ENCODE data around the gene PROCA1.

The PROCA1 gene

DNA sequence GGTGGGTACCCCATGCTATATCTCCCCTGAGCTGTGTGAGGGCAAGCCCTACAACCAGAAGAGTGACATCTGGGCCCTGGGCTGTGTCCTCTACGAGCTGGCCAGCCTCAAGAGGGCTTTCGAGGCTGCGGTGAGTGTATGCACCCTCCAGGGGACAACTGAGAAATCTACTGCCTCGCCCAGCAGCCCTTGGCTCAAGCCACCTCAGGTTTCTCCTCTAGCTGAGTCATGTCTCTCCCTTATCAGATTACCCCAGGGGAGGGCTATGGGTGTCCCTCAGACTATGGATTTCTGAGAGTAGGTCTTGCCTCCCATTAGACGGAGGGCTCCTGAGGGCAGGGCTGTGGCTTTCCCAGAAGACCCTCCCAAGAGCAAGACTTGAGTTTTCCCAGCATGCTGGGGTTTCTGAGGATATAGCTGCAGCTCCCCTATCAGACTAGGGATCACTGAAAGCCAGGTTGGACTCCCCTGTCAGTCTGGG lies 23.6 kb upstream of the PROCA1 start:
- Mint-ChIP-seq H3K4me3 (no peak overlapping the region), H3K4me1 (no peaks in the 10 kb centered on the region), H3K9me3 (no peaks in the 10 kb centered on the region), H3K27me3 (ENCODE audit: low read depth) (no peaks in the 10 kb centered on the region), H3K36me3 (ENCODE audit: low read depth) (peaks cover 6% of the 10 kb centered on the region), H3K27ac (no peak overlapping the region)
- TF ChIP-seq, protein P1, sequence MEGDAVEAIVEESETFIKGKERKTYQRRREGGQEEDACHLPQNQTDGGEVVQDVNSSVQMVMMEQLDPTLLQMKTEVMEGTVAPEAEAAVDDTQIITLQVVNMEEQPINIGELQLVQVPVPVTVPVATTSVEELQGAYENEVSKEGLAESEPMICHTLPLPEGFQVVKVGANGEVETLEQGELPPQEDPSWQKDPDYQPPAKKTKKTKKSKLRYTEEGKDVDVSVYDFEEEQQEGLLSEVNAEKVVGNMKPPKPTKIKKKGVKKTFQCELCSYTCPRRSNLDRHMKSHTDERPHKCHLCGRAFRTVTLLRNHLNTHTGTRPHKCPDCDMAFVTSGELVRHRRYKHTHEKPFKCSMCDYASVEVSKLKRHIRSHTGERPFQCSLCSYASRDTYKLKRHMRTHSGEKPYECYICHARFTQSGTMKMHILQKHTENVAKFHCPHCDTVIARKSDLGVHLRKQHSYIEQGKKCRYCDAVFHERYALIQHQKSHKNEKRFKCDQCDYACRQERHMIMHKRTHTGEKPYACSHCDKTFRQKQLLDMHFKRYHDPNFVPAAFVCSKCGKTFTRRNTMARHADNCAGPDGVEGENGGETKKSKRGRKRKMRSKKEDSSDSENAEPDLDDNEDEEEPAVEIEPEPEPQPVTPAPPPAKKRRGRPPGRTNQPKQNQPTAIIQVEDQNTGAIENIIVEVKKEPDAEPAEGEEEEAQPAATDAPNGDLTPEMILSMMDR (IDR thresholded peaks at IDR 0.05; ENCODE audit: unreplicated experiment in 3 of 3): no peak

DNA sequence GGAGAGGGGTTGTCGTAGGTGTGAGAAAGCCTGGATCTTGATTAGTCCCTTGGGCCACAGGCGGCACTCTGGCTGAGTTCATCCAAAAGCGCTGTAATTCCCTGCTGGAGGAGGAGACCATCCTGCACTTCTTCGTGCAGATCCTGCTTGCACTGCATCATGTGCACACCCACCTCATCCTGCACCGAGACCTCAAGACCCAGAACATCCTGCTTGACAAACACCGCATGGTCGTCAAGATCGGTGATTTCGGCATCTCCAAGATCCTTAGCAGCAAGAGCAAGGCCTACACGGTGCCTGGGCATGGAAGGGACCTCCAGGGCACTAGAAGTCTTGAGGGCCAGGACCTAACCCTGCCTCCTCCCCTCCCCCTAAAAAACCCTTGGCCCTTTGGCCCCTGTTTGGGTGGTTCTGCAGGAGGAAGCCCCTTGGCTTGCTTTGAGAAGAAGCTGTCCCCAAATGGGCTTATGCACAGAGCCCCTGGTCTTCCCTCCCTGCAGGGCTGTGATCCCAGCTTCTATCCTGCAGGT lies 23.1 kb upstream of the PROCA1 start:
- Mint-ChIP-seq H3K9me3 (no peaks in the 10 kb centered on the region), H3K27me3 (ENCODE audit: low read depth) (no peaks in the 10 kb centered on the region), H3K4me1 (no peaks in the 10 kb centered on the region), H3K4me3 (no peak overlapping the region), H3K27ac (no peak overlapping the region), H3K36me3 (ENCODE audit: low read depth) (peaks cover 6% of the 10 kb centered on the region)
- TF ChIP-seq, protein P1 (IDR thresholded peaks at IDR 0.05; ENCODE audit: unreplicated experiment in 3 of 3): no peak

DNA sequence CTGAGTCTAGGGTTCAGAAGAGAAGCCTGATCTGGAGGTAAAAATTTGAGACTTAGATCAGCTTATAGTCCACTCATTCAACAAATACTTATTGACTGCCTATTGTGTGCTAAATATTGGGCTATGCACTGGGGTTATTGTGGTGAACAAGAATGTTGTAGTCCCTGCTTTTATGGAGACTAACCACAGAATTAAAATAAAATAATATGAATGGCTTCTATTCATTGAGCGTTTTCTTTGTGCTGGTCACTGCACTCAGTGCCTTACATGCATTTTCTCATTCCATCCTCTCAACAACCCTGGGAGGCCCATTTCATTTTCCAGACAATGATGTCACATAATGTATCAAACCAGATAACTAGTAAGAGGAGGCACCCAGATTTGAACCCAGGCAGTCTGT lies 21.7 kb upstream of the PROCA1 start:
- Mint-ChIP-seq H3K27me3 (ENCODE audit: low read depth) (no peaks in the 10 kb centered on the region), H3K9me3 (no peaks in the 10 kb centered on the region)

DNA sequence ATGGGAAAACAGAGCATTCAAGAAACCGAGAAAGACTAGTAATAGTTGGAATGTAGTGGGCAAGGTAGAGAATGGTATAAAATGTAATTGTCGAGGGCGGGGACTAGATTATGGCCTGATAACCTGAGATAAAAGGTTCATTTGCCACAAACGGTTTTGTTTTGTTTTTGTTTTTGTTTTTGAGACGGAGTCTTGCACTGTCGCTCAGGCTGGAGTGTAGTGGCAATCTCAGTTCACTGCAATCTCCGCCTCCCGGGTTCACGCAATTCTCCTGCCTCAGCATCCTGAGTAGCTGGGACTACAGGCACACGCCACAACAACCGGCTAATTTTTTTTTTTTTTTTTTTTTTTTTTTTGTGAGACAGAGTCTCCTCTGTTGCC lies 18.3 kb upstream of the PROCA1 start:
- TF ChIP-seq, protein P1 (IDR thresholded peaks at IDR 0.05; ENCODE audit: unreplicated experiment in 3 of 3): no peak
- Mint-ChIP-seq H3K9me3 (no peaks in the 10 kb centered on the region), H3K36me3 (ENCODE audit: low read depth) (peaks cover 4% of the 10 kb centered on the region)

More for the DNA sequence above, 21.7 kb upstream of the PROCA1 start:
- Mint-ChIP-seq H3K4me1 (peaks cover 5% of the 10 kb centered on the region), H3K27ac (no peak overlapping the region), H3K36me3 (ENCODE audit: low read depth) (peaks cover 4% of the 10 kb centered on the region), H3K4me3 (no peak overlapping the region)
- TF ChIP-seq, protein P1 (IDR thresholded peaks at IDR 0.05; ENCODE audit: unreplicated experiment in 3 of 3): no peak

GRCh38 chr17:28728364-28729200 lies 16.9 kb upstream of the PROCA1 start, which contains the start of gene NEK8:
TSS of gene NEK8 (plus strand) at chr17:28728788. CDS start at chr17:28728814, 26 bp downstream.
- H3K27me3 Mint-ChIP-seq (ENCODE audit: low read depth): no peaks in the 10 kb centered on the region
- peaks cover 23% of the 10 kb centered on the region for H3K4me1 Mint-ChIP-seq
- no peaks in the 10 kb centered on the region for H3K9me3 Mint-ChIP-seq
- H3K27ac Mint-ChIP-seq: peak within 1 kb of the TSS; percentile 71 to 97 (median 91)
- TF ChIP-seq, protein P1 (IDR thresholded peaks at IDR 0.05; ENCODE audit: unreplicated experiment in 3 of 3): no peak
- peak within 1 kb of the TSS; percentile 96 to 99 (median 98) for H3K4me3 Mint-ChIP-seq
- H3K36me3 Mint-ChIP-seq (ENCODE audit: low read depth): peaks cover 17% of the 10 kb centered on the region

More for the DNA sequence above, 18.3 kb upstream of the PROCA1 start:
- no peaks in the 10 kb centered on the region for H3K27me3 Mint-ChIP-seq (ENCODE audit: low read depth)
- H3K27ac Mint-ChIP-seq: peak overlapping the region; percentile 4 to 71 (median 13)
- H3K4me1 Mint-ChIP-seq: peaks cover 11% of the 10 kb centered on the region
- no peak overlapping the region for H3K4me3 Mint-ChIP-seq
